Hematopoietic multipotent progenitor cell treated with erythropoietin and hydrocortisone succinate and interleukin-3 and kit ligand, for 17 days (in vitro differentiated cells): ENCODE results near the gene MCAT.

Source experiments
- DNase-seq: peaks from one replicate; pipeline ENCODE4 v3.0.0-alpha.2; 2015; ENCODE audit warnings: low spot score

MCAT gene

DNA sequence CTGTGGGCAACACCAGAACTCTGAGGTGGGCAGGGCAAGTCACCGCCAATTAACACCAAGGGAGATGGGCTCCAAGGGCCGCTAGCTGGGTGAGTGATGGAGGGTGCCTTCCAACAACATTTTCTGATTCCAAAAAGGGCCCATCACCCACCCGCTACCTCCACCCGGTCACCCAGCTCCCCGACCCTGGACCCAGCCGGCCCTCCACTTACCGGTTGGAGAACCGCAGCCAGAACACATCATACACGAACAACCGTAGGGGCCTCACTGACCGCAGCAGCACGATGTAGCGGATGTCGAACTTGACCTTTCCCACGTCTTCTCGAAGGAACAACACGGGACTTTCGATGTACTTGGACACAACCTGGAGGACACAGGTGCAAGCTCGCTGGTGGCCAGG lies 29.0 kb upstream of the MCAT start:
- DNase-seq: no peak

DNA sequence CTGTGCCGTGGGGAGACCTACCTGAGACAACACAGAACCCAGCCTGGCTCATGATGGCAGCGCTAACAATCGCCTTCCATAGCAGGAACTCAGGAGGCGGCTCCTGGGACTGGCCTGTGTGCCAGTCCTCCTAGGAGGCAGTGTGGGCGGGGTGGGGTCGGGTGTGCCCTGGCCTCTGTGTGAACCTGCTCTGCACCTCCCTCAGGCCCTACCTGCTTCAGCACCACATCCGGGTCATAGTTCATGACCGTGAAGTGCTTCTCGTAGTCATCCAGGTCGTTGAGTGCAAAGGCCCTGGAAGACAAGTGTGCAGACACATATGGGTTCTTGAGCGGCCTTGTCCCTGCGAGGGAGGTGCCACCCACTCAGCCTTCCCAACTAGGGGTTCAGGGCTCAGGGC lies 28.4 kb upstream of the MCAT start:
- no peak for DNase-seq

GRCh38 chr22:43171019-43171491 lies 27.9 kb upstream of the MCAT start:
- no peak for DNase-seq

DNA sequence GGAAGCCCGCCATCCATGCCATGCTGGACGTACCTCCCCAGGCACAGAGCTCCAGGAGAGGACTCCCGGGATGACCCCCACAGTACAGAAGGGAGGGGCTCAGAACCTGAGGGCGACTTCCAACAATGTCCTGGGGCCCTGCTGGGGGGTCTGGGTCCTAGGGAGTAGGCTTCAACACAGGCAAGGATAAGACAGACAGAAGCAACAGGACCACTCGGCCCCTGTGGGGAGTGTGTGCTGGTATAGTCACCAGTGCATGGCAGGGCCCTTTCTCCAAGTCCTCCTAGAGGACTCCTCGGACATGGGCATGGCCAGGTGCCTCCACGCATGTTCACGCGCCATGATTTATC lies 26.9 kb upstream of the MCAT start:
- DNase-seq: no peak

GRCh38 chr22:43169310-43170130 lies 26.3 kb upstream of the MCAT start:
- DNase-seq: no peak

- DNase-seq: no peak
Observed at GRCh38 chr22:43168471-43169309, 25.5 kb upstream of the MCAT start.

GRCh38 chr22:43167001-43167589 lies 23.9 kb upstream of the MCAT start:
- peak; percentile 66 for DNase-seq

- no peak for DNase-seq
Observed at GRCh38 chr22:43166132-43166930, 23.1 kb upstream of the MCAT start.

- DNase-seq: no peak
Observed at GRCh38 chr22:43164636-43165035, 21.4 kb upstream of the MCAT start.

DNA sequence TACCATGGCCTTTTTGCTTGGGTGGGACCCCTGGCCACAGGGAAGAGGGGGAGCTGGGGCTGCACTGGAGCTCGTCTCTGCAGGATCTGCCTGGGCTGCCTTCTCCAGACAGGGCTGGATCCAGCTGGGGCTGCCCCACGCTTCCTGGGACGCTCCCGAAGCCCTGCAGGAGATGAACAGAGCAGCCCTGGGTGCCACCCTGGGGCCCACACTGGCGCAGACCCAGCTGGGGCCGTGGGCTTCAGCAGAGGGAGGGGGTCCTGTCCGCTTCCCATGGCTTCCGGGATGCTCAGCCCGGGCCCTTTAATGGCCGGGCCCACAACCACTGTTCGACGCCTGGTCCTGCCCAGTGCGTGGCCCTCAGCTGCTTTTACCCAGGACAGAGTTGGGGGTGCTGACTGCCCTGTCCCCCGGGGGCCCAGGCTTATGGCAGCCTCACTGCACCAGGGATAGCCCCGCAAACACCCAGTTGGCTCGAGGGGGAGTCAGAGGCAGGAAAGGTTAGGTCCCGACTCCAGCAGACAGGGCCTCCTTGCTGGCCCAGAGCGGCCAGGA lies 20.1 kb upstream of the MCAT start:
- no peak for DNase-seq

- DNase-seq: no peak
Observed at GRCh38 chr22:43162412-43163150, 19.4 kb upstream of the MCAT start.

- DNase-seq: no peak
Observed at GRCh38 chr22:43160497-43161126, 17.4 kb upstream of the MCAT start.

- no peak for DNase-seq
Observed at GRCh38 chr22:43159484-43160178, 16.4 kb upstream of the MCAT start.

- no peak for DNase-seq
Observed at GRCh38 chr22:43158778-43159483, 15.7 kb upstream of the MCAT start.

- DNase-seq: no peak
Observed at GRCh38 chr22:43157874-43158546, 14.8 kb upstream of the MCAT start.

- DNase-seq: no peak
Observed at GRCh38 chr22:43156413-43156812, 13.2 kb upstream of the MCAT start.

- DNase-seq: no peak
Observed at GRCh38 chr22:43155789-43156188, 12.6 kb upstream of the MCAT start.

- DNase-seq: no peak
Observed at GRCh38 chr22:43154887-43155536, 11.8 kb upstream of the MCAT start.
